SK-N-SH treated with all-trans-retinoic acid at 6 μM for 48 hours (cell line): ENCODE measurements around the gene RPRD1B.

Experiments
- ATAC-seq: fragments of 200-7000 bp; cut with Tn5 transposase; 3 replicates; pipeline ENCODE4 v1.9.1; 2020; ENCODE audit warnings: mild to moderate bottlenecking, moderate library complexity
- BACH2 ChIP-seq: fragments of 250-450 bp; sonication (Bioruptor Pico); IDR thresholded peaks from 2 replicates; pipeline ENCODE4 v1.9.0; 2021; ENCODE audit warnings: mild to moderate bottlenecking, borderline replicate concordance
- ISL1 ChIP-seq: fragments of 250-450 bp; sonication (Bioruptor Pico); IDR thresholded peaks from 2 replicates; pipeline ENCODE4 v2.1.2; 2022; ENCODE audit warnings: mild to moderate bottlenecking, moderate library complexity
- OSR1 ChIP-seq: fragments of 250-450 bp; sonication (Bioruptor Pico); IDR thresholded peaks from 2 replicates; pipeline ENCODE4 v1.8.0; 2022; ENCODE audit warnings: moderate library complexity, mild to moderate bottlenecking, inconsistent platforms
- SNAI2 ChIP-seq: fragments of 250-450 bp; sonication (Bioruptor Pico); IDR thresholded peaks from 2 replicates; pipeline ENCODE4 v1.5.0; 2020; ENCODE audit warnings: mild to moderate bottlenecking, moderate library complexity
- TOX ChIP-seq: fragments of 250-450 bp; sonication (Bioruptor Pico); IDR thresholded peaks from 2 replicates; pipeline ENCODE4 v1.8.0; 2021; ENCODE audit warnings: mild to moderate bottlenecking, moderate library complexity, borderline replicate concordance
- ZC3H10 ChIP-seq: fragments of 250-450 bp; sonication (Bioruptor Pico); IDR thresholded peaks from 2 replicates; pipeline ENCODE4 v1.5.1; 2021; ENCODE audit warnings: mild to moderate bottlenecking, moderate library complexity
- ZFP30 ChIP-seq: fragments of 450-650 bp; formaldehyde crosslinking; IDR thresholded peaks from 2 replicates; pipeline ENCODE4 v1.5.0; 2022; ENCODE audit warnings: mild to moderate bottlenecking, moderate library complexity
- ZNF565 ChIP-seq: fragments of 450-650 bp; formaldehyde crosslinking; conservative IDR thresholded peaks from 2 replicates; pipeline ENCODE4 v1.5.0; 2020; ENCODE audit warnings: low read depth, mild to moderate bottlenecking, moderate library complexity
- ZNF70 ChIP-seq: fragments of 450-650 bp; formaldehyde crosslinking; IDR thresholded peaks from 2 replicates; pipeline ENCODE4 v1.5.0; 2020; ENCODE audit warnings: mild to moderate bottlenecking, moderate library complexity
- ZNF8 ChIP-seq: fragments of 450-650 bp; formaldehyde crosslinking; IDR thresholded peaks from 2 replicates; pipeline ENCODE4 v1.5.0; 2020; ENCODE audit warnings: mild to moderate bottlenecking, moderate library complexity
- TF ChIP-seq, protein P1 (sequence below): fragments of 250-450 bp; sonication (Bioruptor Pico); IDR thresholded peaks from 2 replicates; pipeline ENCODE4 v1.5.0; 2020; ENCODE audit warnings: mild to moderate bottlenecking, moderate library complexity
- TF ChIP-seq, protein P2 (sequence below): fragments of 250-450 bp; sonication (Bioruptor Pico); IDR thresholded peaks from 2 replicates; pipeline ENCODE4 v1.5.1; 2021; ENCODE audit warnings: mild to moderate bottlenecking, moderate library complexity
- TF ChIP-seq, protein P3 (sequence below): fragments of 250-450 bp; sonication (Bioruptor Pico); IDR thresholded peaks from 2 replicates; pipeline ENCODE4 v1.8.0; 2020; ENCODE audit warnings: mild to moderate bottlenecking, moderate library complexity, borderline replicate concordance
- TF ChIP-seq, protein P4 (sequence below): fragments of 250-450 bp; sonication (Bioruptor Pico); IDR thresholded peaks from 2 replicates; pipeline ENCODE4 v1.5.1; 2020; ENCODE audit warnings: low read depth, mild to moderate bottlenecking, moderate library complexity
- TF ChIP-seq, protein P5 (sequence below): fragments of 250-450 bp; sonication (Bioruptor Pico); IDR thresholded peaks from 2 replicates; pipeline ENCODE4 v1.8.0; 2021; ENCODE audit warnings: low read depth, mild to moderate bottlenecking, moderate library complexity, borderline replicate concordance

The RPRD1B gene

DNA sequence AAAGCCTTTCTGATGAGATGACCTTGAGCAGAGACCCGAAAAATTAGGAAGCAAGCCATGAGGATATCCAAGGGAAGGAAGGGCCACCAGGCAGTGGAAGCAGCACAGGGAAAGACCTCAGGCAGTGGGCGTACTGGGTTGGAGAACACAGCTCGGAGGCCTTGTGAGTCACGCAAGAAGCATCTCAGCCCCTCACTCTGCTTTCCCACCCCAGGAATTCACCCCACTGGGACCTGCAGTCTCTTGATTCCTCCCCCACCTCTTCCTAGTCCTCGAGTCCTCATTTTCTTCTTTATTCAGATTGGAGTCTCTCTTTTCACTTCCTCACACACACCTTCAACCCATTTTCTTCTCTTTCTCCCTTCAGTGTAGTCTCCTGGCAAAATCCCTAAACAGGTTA is 27.0 kb downstream of the RPRD1B start (continued):
- TF ChIP-seq, protein P1, sequence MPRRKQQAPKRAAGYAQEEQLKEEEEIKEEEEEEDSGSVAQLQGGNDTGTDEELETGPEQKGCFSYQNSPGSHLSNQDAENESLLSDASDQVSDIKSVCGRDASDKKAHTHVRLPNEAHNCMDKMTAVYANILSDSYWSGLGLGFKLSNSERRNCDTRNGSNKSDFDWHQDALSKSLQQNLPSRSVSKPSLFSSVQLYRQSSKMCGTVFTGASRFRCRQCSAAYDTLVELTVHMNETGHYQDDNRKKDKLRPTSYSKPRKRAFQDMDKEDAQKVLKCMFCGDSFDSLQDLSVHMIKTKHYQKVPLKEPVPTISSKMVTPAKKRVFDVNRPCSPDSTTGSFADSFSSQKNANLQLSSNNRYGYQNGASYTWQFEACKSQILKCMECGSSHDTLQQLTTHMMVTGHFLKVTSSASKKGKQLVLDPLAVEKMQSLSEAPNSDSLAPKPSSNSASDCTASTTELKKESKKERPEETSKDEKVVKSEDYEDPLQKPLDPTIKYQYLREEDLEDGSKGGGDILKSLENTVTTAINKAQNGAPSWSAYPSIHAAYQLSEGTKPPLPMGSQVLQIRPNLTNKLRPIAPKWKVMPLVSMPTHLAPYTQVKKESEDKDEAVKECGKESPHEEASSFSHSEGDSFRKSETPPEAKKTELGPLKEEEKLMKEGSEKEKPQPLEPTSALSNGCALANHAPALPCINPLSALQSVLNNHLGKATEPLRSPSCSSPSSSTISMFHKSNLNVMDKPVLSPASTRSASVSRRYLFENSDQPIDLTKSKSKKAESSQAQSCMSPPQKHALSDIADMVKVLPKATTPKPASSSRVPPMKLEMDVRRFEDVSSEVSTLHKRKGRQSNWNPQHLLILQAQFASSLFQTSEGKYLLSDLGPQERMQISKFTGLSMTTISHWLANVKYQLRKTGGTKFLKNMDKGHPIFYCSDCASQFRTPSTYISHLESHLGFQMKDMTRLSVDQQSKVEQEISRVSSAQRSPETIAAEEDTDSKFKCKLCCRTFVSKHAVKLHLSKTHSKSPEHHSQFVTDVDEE (CRISPR knock-in tag): no peak
- TF ChIP-seq ZFP30 (CRISPR knock-in tag): no peak

DNA sequence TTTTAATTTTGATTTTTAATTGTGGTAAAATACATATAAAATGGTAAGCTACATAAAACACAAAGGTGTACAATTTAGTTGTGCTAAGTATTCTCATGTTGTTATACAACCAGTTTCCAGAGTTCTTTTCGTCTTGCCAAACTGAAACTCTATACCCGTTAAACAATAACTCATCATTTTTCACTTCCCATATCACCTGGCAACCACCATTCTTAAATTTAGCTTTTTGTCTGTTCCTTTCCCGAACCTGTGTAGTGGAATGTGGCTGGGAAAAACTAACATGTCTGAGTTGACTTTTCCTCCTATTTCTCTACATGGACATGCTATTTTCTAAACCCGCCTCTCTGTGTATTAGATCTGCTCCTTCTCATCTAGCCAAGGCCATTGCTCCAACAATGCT is 27.6 kb downstream of the RPRD1B start:
- ATAC-seq: no peak
- TF ChIP-seq SNAI2 (CRISPR knock-in tag) (no peak), OSR1 (CRISPR knock-in tag) (no peak), ZNF70 (CRISPR knock-in tag) (no peak), TOX (CRISPR knock-in tag) (no peak), BACH2 (CRISPR knock-in tag) (no peak), ISL1 (no peak), ZC3H10 (CRISPR knock-in tag) (no peak)
- TF ChIP-seq, protein P2, sequence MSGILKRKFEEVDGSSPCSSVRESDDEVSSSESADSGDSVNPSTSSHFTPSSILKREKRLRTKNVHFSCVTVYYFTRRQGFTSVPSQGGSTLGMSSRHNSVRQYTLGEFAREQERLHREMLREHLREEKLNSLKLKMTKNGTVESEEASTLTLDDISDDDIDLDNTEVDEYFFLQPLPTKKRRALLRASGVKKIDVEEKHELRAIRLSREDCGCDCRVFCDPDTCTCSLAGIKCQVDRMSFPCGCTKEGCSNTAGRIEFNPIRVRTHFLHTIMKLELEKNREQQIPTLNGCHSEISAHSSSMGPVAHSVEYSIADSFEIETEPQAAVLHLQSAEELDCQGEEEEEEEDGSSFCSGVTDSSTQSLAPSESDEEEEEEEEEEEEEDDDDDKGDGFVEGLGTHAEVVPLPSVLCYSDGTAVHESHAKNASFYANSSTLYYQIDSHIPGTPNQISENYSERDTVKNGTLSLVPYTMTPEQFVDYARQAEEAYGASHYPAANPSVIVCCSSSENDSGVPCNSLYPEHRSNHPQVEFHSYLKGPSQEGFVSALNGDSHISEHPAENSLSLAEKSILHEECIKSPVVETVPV (CRISPR knock-in tag): no peak
- TF ChIP-seq, protein P3, sequence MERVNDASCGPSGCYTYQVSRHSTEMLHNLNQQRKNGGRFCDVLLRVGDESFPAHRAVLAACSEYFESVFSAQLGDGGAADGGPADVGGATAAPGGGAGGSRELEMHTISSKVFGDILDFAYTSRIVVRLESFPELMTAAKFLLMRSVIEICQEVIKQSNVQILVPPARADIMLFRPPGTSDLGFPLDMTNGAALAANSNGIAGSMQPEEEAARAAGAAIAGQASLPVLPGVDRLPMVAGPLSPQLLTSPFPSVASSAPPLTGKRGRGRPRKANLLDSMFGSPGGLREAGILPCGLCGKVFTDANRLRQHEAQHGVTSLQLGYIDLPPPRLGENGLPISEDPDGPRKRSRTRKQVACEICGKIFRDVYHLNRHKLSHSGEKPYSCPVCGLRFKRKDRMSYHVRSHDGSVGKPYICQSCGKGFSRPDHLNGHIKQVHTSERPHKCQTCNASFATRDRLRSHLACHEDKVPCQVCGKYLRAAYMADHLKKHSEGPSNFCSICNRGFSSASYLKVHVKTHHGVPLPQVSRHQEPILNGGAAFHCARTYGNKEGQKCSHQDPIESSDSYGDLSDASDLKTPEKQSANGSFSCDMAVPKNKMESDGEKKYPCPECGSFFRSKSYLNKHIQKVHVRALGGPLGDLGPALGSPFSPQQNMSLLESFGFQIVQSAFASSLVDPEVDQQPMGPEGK (CRISPR knock-in tag): no peak
- TF ChIP-seq, protein P4, sequence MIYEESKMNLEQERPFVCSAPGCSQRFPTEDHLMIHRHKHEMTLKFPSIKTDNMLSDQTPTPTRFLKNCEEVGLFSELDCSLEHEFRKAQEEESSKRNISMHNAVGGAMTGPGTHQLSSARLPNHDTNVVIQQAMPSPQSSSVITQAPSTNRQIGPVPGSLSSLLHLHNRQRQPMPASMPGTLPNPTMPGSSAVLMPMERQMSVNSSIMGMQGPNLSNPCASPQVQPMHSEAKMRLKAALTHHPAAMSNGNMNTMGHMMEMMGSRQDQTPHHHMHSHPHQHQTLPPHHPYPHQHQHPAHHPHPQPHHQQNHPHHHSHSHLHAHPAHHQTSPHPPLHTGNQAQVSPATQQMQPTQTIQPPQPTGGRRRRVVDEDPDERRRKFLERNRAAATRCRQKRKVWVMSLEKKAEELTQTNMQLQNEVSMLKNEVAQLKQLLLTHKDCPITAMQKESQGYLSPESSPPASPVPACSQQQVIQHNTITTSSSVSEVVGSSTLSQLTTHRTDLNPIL (CRISPR knock-in tag): no peak
- TF ChIP-seq, protein P5, sequence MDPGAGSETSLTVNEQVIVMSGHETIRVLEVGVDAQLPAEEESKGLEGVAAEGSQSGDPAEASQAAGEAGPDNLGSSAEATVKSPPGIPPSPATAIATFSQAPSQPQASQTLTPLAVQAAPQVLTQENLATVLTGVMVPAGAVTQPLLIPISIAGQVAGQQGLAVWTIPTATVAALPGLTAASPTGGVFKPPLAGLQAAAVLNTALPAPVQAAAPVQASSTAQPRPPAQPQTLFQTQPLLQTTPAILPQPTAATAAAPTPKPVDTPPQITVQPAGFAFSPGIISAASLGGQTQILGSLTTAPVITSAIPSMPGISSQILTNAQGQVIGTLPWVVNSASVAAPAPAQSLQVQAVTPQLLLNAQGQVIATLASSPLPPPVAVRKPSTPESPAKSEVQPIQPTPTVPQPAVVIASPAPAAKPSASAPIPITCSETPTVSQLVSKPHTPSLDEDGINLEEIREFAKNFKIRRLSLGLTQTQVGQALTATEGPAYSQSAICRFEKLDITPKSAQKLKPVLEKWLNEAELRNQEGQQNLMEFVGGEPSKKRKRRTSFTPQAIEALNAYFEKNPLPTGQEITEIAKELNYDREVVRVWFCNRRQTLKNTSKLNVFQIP (CRISPR knock-in tag): no peak
- TF ChIP-seq, all 23 proteins: peak for 0

DNA sequence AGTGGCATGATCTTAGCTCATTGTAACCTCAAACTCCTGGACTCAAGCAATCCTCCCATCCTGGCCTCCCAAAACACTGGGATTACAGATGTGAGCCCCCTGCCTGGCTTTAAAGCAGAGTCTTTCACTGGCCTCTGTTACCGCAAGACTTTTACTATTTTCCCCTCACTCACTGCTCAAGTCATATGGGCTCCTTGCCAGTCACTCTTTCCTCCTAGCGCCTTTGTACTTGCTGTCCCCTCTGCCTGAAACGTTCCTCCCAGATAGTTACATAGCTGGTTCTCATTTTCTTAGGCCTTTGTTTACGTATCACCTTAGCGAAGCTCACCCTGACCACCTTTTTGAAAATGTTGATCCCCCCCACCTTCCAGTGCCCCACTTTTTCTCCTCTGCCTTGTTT is 29.3 kb downstream of the RPRD1B start:
- ATAC-seq: no peak
- TF ChIP-seq, protein P4 (CRISPR knock-in tag): no peak
- no peak for TF ChIP-seq BACH2 (CRISPR knock-in tag)
- no peak for TF ChIP-seq ZNF70 (CRISPR knock-in tag)
- TF ChIP-seq, protein P1 (CRISPR knock-in tag): no peak
- TF ChIP-seq OSR1 (CRISPR knock-in tag): no peak
- TF ChIP-seq, protein P3 (CRISPR knock-in tag): no peak
- TF ChIP-seq ZNF8 (CRISPR knock-in tag): no peak
- no peak for TF ChIP-seq ZNF565 (CRISPR knock-in tag)
